ENCODE data around the gene ACO2.
A peak's percentile ranks its signal among the peaks of the same experiment; 100 is the strongest.

The ACO2 gene

GRCh38 chr22:41524251-41524661 is 55.3 kb downstream of the ACO2 start:
- ChIA-PET CTCF (interaction anchor here (0.7 to 5.8 kb wide), 5 partner anchors 9 to 122 kb away, joined by 3 to 91 read pairs (median 4); no protein-coding TSS in a partner anchor), POLR2A (interaction anchor here (1.4 kb wide), 1 partner anchor 143 kb away, joined by 3 read pairs; no protein-coding TSS in a partner anchor)
- no peaks in the 10 kb centered on the region for H3K9me3 ChIP-seq (ENCODE audit: control insufficient read depth, insufficient read depth, low read depth, low read length)
- TF ChIP-seq ZNF791 (tag by site-specific recombination; IDR thresholded peaks at IDR 0.05), result no peak
- TF ChIP-seq ZNF621 (tag by site-specific recombination; IDR thresholded peaks at IDR 0.05), result no peak
- TF ChIP-seq FEZF1 (tag by site-specific recombination; IDR thresholded peaks at IDR 0.05), result no peak
- TF ChIP-seq ZNF391 (tag by site-specific recombination; IDR thresholded peaks at IDR 0.05; ENCODE audit: borderline replicate concordance, low read depth), result no peak
- no peak for TF ChIP-seq ZNF768 (tag by site-specific recombination; IDR thresholded peaks at IDR 0.05)
- no peak for TF ChIP-seq ZNF19 (tag by site-specific recombination; IDR thresholded peaks at IDR 0.05; ENCODE audit: low read depth)
- no peak for TF ChIP-seq ZNF600 (tag by site-specific recombination; IDR thresholded peaks at IDR 0.05)
- no peak for TF ChIP-seq ZSCAN18 (tag by site-specific recombination; IDR thresholded peaks at IDR 0.05)
- no peak for TF ChIP-seq GLIS1 (tag by site-specific recombination; IDR thresholded peaks at IDR 0.05)
- peaks cover 0 to 82% of the 10 kb centered on the region in 2 experiments; a peak in 2 of 3 replicates for H3K36me3 ChIP-seq (ENCODE audit: control insufficient read depth in 2 of 2, insufficient read depth in 1 of 2, low read length in 2 of 2)
- H3K27ac ChIP-seq (ENCODE audit: extremely low read depth, low read depth, low read length), result peak overlapping the region; percentile 7; the same call in 1 of the 2 replicates
- H3K4me1 ChIP-seq (ENCODE audit: control insufficient read depth, insufficient read depth, low read length), result no peaks in the 10 kb centered on the region
- H3K4me3 ChIP-seq (ENCODE audit: low read depth, low read length), result no peak overlapping the region

- ChIA-PET CTCF (interaction anchor here (1.0 to 5.8 kb wide), 4 partner anchors 8 to 123 kb away, joined by 3 to 91 read pairs (median 5); no protein-coding TSS in a partner anchor), POLR2A (interaction anchor here (1.4 kb wide), 1 partner anchor 144 kb away, joined by 3 read pairs; no protein-coding TSS in a partner anchor)
- no peak for TF ChIP-seq ZNF350 (tag by site-specific recombination; IDR thresholded peaks at IDR 0.05)
- TF ChIP-seq ZNF792 (tag by site-specific recombination; IDR thresholded peaks at IDR 0.05), result no peak
- peak; percentile 58; the same call in 1 of the 2 replicates for TF ChIP-seq CTCF (tag by site-specific recombination; IDR thresholded peaks at IDR 0.05)
- no peak for TF ChIP-seq KLF1 (tag by site-specific recombination; IDR thresholded peaks at IDR 0.05)
- TF ChIP-seq HIC1 (tag by site-specific recombination; IDR thresholded peaks at IDR 0.05), result no peak
- TF ChIP-seq ZNF654 (tag by site-specific recombination; IDR thresholded peaks at IDR 0.05; ENCODE audit: low read depth), result no peak
- TF ChIP-seq PBX3 (CRISPR knock-in tag; IDR thresholded peaks at IDR 0.05), result 0 out of 2 replicates have a peak, but pooled peaks have one; percentile 33
- 0 out of 2 replicates have a peak, but pooled peaks have one; percentile 60 for TF ChIP-seq HOXD13 (CRISPR knock-in tag; IDR thresholded peaks at IDR 0.05; ENCODE audit: borderline replicate concordance)
- TF ChIP-seq MEIS1 (CRISPR knock-in tag; IDR thresholded peaks at IDR 0.05; ENCODE audit: borderline replicate concordance), result no peak
- no peak for TF ChIP-seq ZNF488 (tag by site-specific recombination; IDR thresholded peaks at IDR 0.05)
- Histone ChIP-seq H3K4me3 (ENCODE audit: low read depth, low read length) (no peak overlapping the region), H3K27ac (ENCODE audit: extremely low read depth, low read depth, low read length) (peak overlapping the region; percentile 7; the same call in 1 of the 2 replicates), H3K9me3 (ENCODE audit: control insufficient read depth, insufficient read depth, low read depth, low read length) (no peaks in the 10 kb centered on the region), H3K36me3 (ENCODE audit: control insufficient read depth in 2 of 2, insufficient read depth in 1 of 2, low read length in 2 of 2) (peaks cover 0 to 83% of the 10 kb centered on the region in 2 experiments; a peak in 2 of 3 replicates), H3K4me1 (ENCODE audit: control insufficient read depth, insufficient read depth, low read length) (no peaks in the 10 kb centered on the region)
Measured at GRCh38 chr22:41524809-41525449, 56.0 kb downstream of the ACO2 start.
